IPS DF 6.9 (cell line): ENCODE data around the gene TEX50.
"Not testable (repeated sequence)": the region's sequence is repeated elsewhere in the genome, so short reads cannot be mapped to it uniquely, and the experiment has no call there.

Experiments used
- DNase-seq: peaks from one replicate; pipeline ENCODE4 v3.0.0-alpha.2; 2013; ENCODE audit warnings: low read depth, low spot score
- H3K27ac ChIP-seq: one replicate; pipeline ENCODE4 v1.5.1; 2013; ENCODE audit warnings: low read length, control low read depth
- H3K27me3 ChIP-seq: 2 replicates; pipeline ENCODE4 v1.6.1; 2013; ENCODE audit warnings: mild to moderate bottlenecking, low read length; ENCODE audit not compliant: control insufficient read depth, insufficient read depth
- H3K36me3 ChIP-seq: 2 replicates; pipeline ENCODE4 v1.6.1; 2013; ENCODE audit warnings: low read length; ENCODE audit not compliant: control insufficient read depth, insufficient read depth
- H3K4me1 ChIP-seq: 2 replicates; pipeline ENCODE4 v1.6.1; 2013; ENCODE audit warnings: low read length; ENCODE audit not compliant: control insufficient read depth, insufficient read depth
- H3K4me3 ChIP-seq: 2 replicates; pipeline ENCODE4 v1.5.1; 2013; ENCODE audit warnings: mild to moderate bottlenecking, low read length
- H3K9me3 ChIP-seq: 2 replicates; pipeline ENCODE4 v1.6.1; 2013; ENCODE audit warnings: low read length, inconsistent platforms; ENCODE audit not compliant: control insufficient read depth, insufficient read depth
- WGBS: extraction: QIAGEN DNeasy Blood & Tissue Kit; methylation state at CpG from one replicate; pipeline ENCODE4 v1.1.7; 2013; ENCODE audit warnings: mixed read lengths, missing lambda C conversion rate; ENCODE audit not compliant: insufficient read length, insufficient coverage; 5-methylcytosine and 5-hydroxymethylcytosine counted together

The TEX50 gene

GRCh38 chr1:173635116-173635515 lies at the start of gene TEX50:
Gene TEX50 (plus strand): TSS chr1:173635338. CDS start chr1:173635522, 184 bp downstream.
- peaks cover 3% of the 10 kb centered on the region for H3K9me3 ChIP-seq
- whole genome bisulfite sequencing, result no CpG with 5 or more reads among the region's 1 CpG
- H3K36me3 ChIP-seq, result no peaks in the 10 kb centered on the region
- no peak for DNase-seq
- no peak within 1 kb of the TSS for H3K4me3 ChIP-seq
- H3K27ac ChIP-seq, result no peak within 1 kb of the TSS
- H3K27me3 ChIP-seq, result no peaks in the 10 kb centered on the region
- H3K4me1 ChIP-seq, result no peaks in the 10 kb centered on the region

DNA sequence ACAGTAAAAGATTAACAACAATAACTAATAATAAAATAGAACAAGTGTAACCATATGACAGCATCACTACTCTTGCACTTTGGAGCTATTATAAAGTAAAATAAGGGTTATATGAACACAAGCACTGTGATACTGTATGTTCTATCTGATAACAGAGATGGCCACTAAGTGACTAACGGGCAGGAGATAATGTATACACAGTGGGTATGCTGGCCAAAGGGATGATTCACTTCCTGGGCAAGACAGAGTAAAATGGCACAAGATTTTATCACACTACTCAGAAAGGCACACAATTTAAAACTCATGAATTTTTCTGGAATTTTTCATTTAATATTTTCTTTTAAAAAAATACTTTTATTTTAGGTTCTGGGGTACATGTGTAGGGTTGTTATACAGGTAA lies 44.6 kb upstream of the TEX50 start:
- no peaks in the 10 kb centered on the region for H3K4me1 ChIP-seq
- DNase-seq, result no peak
- no peak overlapping the region for H3K4me3 ChIP-seq
- WGBS, result no CpG with 5 or more reads among the region's 1 CpG
- no peaks in the 10 kb centered on the region for H3K27me3 ChIP-seq
- H3K36me3 ChIP-seq, result no peaks in the 10 kb centered on the region
- H3K9me3 ChIP-seq, result no peaks in the 10 kb centered on the region
- H3K27ac ChIP-seq, result no peak overlapping the region

DNA sequence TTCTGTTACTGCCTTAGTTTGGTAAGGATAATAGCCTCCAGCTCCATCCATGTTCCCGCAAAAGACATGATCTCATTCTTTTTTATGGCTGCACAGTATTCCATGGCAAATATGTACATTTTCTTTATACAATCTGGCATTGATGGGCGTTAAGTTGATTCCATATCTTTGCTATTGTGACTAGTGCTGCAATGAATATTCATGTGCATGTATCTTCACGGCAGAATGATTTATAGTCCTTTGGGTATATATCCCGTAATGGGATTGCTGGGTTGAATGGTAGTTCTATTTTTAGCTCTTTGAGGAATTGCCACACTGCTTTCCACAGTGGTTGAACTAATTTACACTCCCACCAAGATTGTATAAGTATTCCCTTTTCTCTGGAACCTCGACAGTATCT lies 44.0 kb upstream of the TEX50 start:
- H3K27me3 ChIP-seq, H3K4me1 ChIP-seq, H3K4me3 ChIP-seq, H3K27ac ChIP-seq, H3K36me3 ChIP-seq, DNase-seq, H3K9me3 ChIP-seq: not testable (repeated sequence)
- WGBS, result no CpG with 5 or more reads among the region's 5 CpGs

DNA sequence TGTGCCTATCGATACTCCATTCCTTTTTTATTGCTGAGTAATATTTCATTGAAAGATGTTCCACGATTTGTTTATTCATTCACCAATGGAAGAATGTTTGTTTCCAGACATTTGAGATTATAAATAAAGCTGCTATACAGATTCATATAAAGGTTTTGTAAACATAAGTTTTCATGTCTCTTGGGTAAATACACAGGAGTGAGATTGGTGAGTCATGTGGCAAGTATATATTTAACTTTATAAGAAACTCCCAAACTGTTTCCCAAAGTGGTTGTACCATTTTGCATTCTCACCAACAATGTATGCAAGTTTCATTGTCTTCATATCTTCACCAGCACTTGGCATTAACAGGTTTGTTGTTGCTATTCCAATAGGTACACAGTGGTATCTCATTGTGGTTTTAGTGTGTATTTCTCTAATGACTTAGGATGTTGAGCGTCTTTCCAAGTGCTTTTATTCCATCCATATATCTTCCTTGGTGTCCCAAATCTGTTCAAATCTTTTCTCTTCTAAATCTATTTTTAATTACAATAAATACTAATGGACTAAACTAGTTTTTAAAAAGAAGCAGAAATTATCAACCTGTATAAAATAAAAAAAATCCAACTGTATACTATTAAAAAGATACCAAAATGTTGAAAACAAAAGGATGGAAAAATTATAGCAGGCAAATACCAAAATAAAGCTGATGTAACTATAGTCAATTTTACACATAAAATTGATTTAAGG lies 38.9 kb upstream of the TEX50 start:
- WGBS, result no CpG with 5 or more reads among the region's 3 CpGs
- H3K27ac ChIP-seq, result no peak overlapping the region

GRCh38 chr1:173601588-173601987 lies 33.5 kb upstream of the TEX50 start:
- H3K4me1 ChIP-seq, result no peaks in the 10 kb centered on the region
- H3K27me3 ChIP-seq, result no peaks in the 10 kb centered on the region

More for the DNA sequence above, 38.9 kb upstream of the TEX50 start:
- no peak overlapping the region for H3K4me3 ChIP-seq
- no peaks in the 10 kb centered on the region for H3K4me1 ChIP-seq
- no peaks in the 10 kb centered on the region for H3K27me3 ChIP-seq
- H3K9me3 ChIP-seq, result no peaks in the 10 kb centered on the region
- DNase-seq, result no peak
- H3K36me3 ChIP-seq, result no peaks in the 10 kb centered on the region

GRCh38 chr1:173603056-173603591 lies 32.0 kb upstream of the TEX50 start, which contains the start of gene SLC9C2:
Gene SLC9C2 (minus strand): TSS chr1:173603072. CDS start chr1:173601776, 1,296 bp downstream.
- H3K4me1 ChIP-seq, result no peaks in the 10 kb centered on the region
- DNase-seq, result no peak
- H3K9me3 ChIP-seq, result no peaks in the 10 kb centered on the region
- H3K27ac ChIP-seq, result no peak within 1 kb of the TSS
- H3K4me3 ChIP-seq, result no peak within 1 kb of the TSS
- no CpG with 5 or more reads among the region's 5 CpGs for WGBS
- no peaks in the 10 kb centered on the region for H3K36me3 ChIP-seq
- no peaks in the 10 kb centered on the region for H3K27me3 ChIP-seq

More at GRCh38 chr1:173601588-173601987, 33.5 kb upstream of the TEX50 start:
- H3K9me3 ChIP-seq, result no peaks in the 10 kb centered on the region
- H3K36me3 ChIP-seq, result no peaks in the 10 kb centered on the region
- WGBS, result no CpG with 5 or more reads among the region's 2 CpGs
- no peak for DNase-seq
- H3K4me3 ChIP-seq, result no peak overlapping the region
- H3K27ac ChIP-seq, result no peak overlapping the region

DNA sequence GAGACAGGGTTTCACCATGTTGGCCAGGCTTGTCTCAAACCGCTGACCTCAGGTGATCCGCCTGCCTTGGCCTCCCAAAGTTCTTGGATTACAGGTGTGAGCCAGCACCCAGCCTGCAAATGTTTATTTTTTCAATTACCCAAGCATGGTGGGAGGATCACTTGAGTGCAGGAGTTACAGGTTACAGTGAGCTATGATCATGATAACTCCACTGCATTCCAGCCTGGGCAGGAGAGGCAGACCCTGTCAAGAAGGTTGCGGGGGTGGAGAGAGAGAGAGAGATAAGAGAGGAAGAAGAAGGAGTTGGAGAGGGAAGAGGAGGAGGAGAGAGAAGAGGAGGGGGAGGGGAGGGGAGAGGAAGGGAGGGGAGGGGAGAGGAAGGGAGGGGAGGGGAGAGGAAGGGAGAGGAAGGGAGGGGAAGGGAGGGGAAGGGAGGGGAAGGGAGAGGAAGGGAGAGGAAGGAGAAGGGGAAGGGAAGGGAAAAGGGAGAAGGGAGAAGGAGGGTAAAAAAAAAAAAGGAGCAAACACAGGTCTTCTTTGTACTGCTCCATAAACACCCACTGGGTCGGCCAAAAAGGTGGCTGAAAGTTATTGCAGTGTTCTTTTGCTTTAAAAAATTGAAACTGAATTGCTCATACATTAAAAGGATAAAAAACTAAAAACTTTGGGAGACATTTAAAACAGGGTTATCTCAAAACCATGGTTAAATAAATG lies 26.5 kb upstream of the TEX50 start:
- no peaks in the 10 kb centered on the region for H3K4me1 ChIP-seq
- no peaks in the 10 kb centered on the region for H3K36me3 ChIP-seq
- no peak overlapping the region for H3K4me3 ChIP-seq
- no peak for DNase-seq
- H3K9me3 ChIP-seq, result no peaks in the 10 kb centered on the region
- H3K27ac ChIP-seq, result no peak overlapping the region
- H3K27me3 ChIP-seq, result no peaks in the 10 kb centered on the region
- no CpG with 5 or more reads among the region's 4 CpGs for WGBS

GRCh38 chr1:173613086-173613485 lies 22.1 kb upstream of the TEX50 start:
- H3K27ac ChIP-seq, H3K4me1 ChIP-seq, H3K4me3 ChIP-seq, H3K27me3 ChIP-seq, H3K9me3 ChIP-seq, H3K36me3 ChIP-seq, DNase-seq: not testable (repeated sequence)
- no CpG with 5 or more reads among the region's 32 CpGs for WGBS

GRCh38 chr1:173616859-173617258 lies 18.3 kb upstream of the TEX50 start:
- WGBS, result no CpG with 5 or more reads among the region's 4 CpGs
- Histone ChIP-seq H3K4me1 (no peaks in the 10 kb centered on the region), H3K9me3 (no peaks in the 10 kb centered on the region), H3K36me3 (no peaks in the 10 kb centered on the region), H3K27me3 (no peaks in the 10 kb centered on the region), H3K27ac (no peak overlapping the region), H3K4me3 (no peak overlapping the region)
- DNase-seq, result no peak

GRCh38 chr1:173627269-173627668 lies 7.9 kb upstream of the TEX50 start:
- no peak for DNase-seq
- no peaks in the 10 kb centered on the region for H3K27me3 ChIP-seq
- H3K4me3 ChIP-seq, result no peak overlapping the region
- no peaks in the 10 kb centered on the region for H3K9me3 ChIP-seq
- no peaks in the 10 kb centered on the region for H3K36me3 ChIP-seq
- H3K4me1 ChIP-seq, result 0 out of 2 replicates have a peak, but pooled peaks cover 2% of the 10 kb centered on the region
- H3K27ac ChIP-seq, result no peak overlapping the region
